Spleen (tissue), 11 donors: Measurements from ENCODE around the gene ABHD13. TPM values are rescaled to one million over a fixed set of nuclear protein-coding genes. Genes with fewer than 3 reads are reported as not detected.
"Not testable (repeated sequence)": the region's sequence is repeated elsewhere in the genome, so short reads cannot be mapped to it uniquely, and the experiment has no call there.

Experiments
- DNase-seq: peaks from one replicate; pipeline ENCODE4 v3.0.0-alpha.2; 2020
- H3K27ac ChIP-seq, 8 donors: fragments of 200-600 bp; sonication (generic) in 7 of 8; 1 replicate in 4 of 8; 2 replicates in 4 of 8; pipeline versions ENCODE4 v1.5.0 to v1.8.0; 2016 to 2021; ENCODE audit warnings: inconsistent platforms in 4 of 8, mild to moderate bottlenecking in 4 of 8, moderate library complexity in 1 of 8
- H3K27me3 ChIP-seq, 7 donors: fragments of 200-600 bp; sonication (generic) in 6 of 7; replicated peaks in 1 of 7; 1 replicate in 4 of 7; 2 replicates in 3 of 7; pipeline versions ENCODE4 v1.5.0 to v1.8.0; 2016 to 2021; ENCODE audit warnings: inconsistent platforms in 3 of 7, mild to moderate bottlenecking in 1 of 7
- H3K36me3 ChIP-seq, 6 donors: fragments of 200-600 bp; sonication (generic) in 5 of 6; 1 replicate in 4 of 6; 2 replicates in 2 of 6; pipeline versions ENCODE4 v1.5.0 to v1.8.0; 2016 to 2021; ENCODE audit warnings: inconsistent platforms in 2 of 6
- H3K4me1 ChIP-seq, 6 donors: fragments of 200-600 bp; sonication (generic) in 5 of 6; 1 replicate in 3 of 6; 2 replicates in 3 of 6; pipeline versions ENCODE4 v1.5.0 to v1.8.0; 2016 to 2021; ENCODE audit warnings: inconsistent platforms in 3 of 6
- H3K4me3 ChIP-seq, 8 donors: fragments of 200-600 bp; sonication (generic) in 7 of 8; 1 replicate in 4 of 8; 2 replicates in 4 of 8; pipeline versions ENCODE4 v1.5.0 to v1.8.0; 2016 to 2021; ENCODE audit warnings: inconsistent platforms in 4 of 8, mild to moderate bottlenecking in 4 of 8, moderate library complexity in 2 of 8
- H3K9me3 ChIP-seq, 8 donors: fragments of 200-600 bp; sonication (generic) in 7 of 8; 1 replicate in 4 of 8; 2 replicates in 4 of 8; pipeline versions ENCODE4 v1.5.0 to v1.8.0; 2016 to 2021; ENCODE audit warnings: inconsistent platforms in 4 of 8
- CTCF ChIP-seq, 11 experiments: fragments of 200-600 bp in 7 of 11; fragments of 450-650 bp in 4 of 11; sonication (generic) in 4 of 11; IDR thresholded peaks in 8 of 11; conservative IDR thresholded peaks in 3 of 11; 1 replicate in 7 of 11; 2 replicates in 4 of 11; pipeline versions ENCODE4 v1.4.0 to v1.8.0; 2016 to 2021; ENCODE audit warnings: antibody characterized with exemption in 11 of 11, inconsistent platforms in 4 of 11, mild to moderate bottlenecking in 1 of 11
- POLR2A ChIP-seq, 3 donors: fragments of 450-650 bp; IDR thresholded peaks; one replicate each; pipeline ENCODE4 v1.5.1; 2017; ENCODE audit warnings: antibody characterized with exemption in 3 of 3, mild to moderate bottlenecking in 1 of 3
- POLR2AphosphoS5 ChIP-seq, 3 donors: sonication (generic); formaldehyde crosslinking; IDR thresholded peaks; one replicate each; pipeline ENCODE4 v1.5.1; 2017; ENCODE audit warnings: antibody characterized with exemption in 3 of 3
- WGBS, 5 donors: extraction: QIAGEN DNeasy Blood & Tissue Kit in 3 of 5; methylation state at CpG; one replicate each; pipeline versions ENCODE4 v1.1.5 to v1.1.7; 2013 to 2018; 5-methylcytosine and 5-hydroxymethylcytosine counted together
- intact Hi-C: fragments of 100-400 bp; cut with DNase I; formaldehyde crosslinking; loops from one replicate; pipeline ENCODE4 v1.15.0; 2023; ENCODE audit warnings: low total_unique reads
- polyA plus RNA-seq, 3 donors: library from polyadenylated mRNA; stranded (reverse); fragments of 200-250 nt; gene quantifications; one replicate each; pipeline ENCODE4 v1.2.1, GENCODE V29; 2013
- total RNA-seq, 7 donors: library from RNA; depleted of rRNA in 3 of 7; stranded (reverse); fragments of >200 nt in 3 of 7; fragmentation: NEBNext Ultra II Directional in 4 of 7; extraction: Animal tissue kit (Norgen Biotek cat#: 25700) in 4 of 7; gene quantifications; one replicate each; pipeline versions ENCODE4 v1.1.0 to v1.2.1, GENCODE V29; 2016 to 2021
- donor health status: healthy with polysubstance abuse.
- donor health status: DM: no; HTN: no; CAD: no; lungs with moderate emphysema.
- donor health status: DM: no; HTN: no; CAD: no.
- donor health status: Bipolar disorder and iron deficiency.
- donor health status: healthy.
- donor health status: DM: no; HTN: no; CAD: no.
- donor health status: DM: yes; HTN: yes; CAD: no.

ABHD13 gene
- total and polyA plus RNA-seq, 10 donors = 4.8 to 22.6 (median 12.7) TPM

GRCh38 chr13:108213946-108214345 lies 4.2 kb upstream of the ABHD13 start:
- Histone ChIP-seq H3K27me3 (no peaks in the 10 kb centered on the region), H3K4me3 (peak overlapping the region in 2 of 8 donors; percentile 52 to 64), H3K9me3 (peaks cover 0 to 27% (median 1%) of the 10 kb centered on the region in 8 donors), H3K27ac (peak overlapping the region in 4 of 8 donors; percentile 72 to 82 (median 80)), H3K36me3 (peaks cover 0 to 39% (median 16%) of the 10 kb centered on the region in 6 donors), H3K4me1 (peaks cover 21 to 59% (median 42%) of the 10 kb centered on the region in 6 donors)
- TF ChIP-seq POLR2A (IDR thresholded peaks at IDR 0.05) (no peak), POLR2AphosphoS5 (IDR thresholded peaks at IDR 0.05) (no peak), CTCF (IDR thresholded peaks at IDR 0.05 in 8 of 11, conservative IDR thresholded peaks at IDR 0.05 in 3 of 11) (no peak)
- 69 to 79% (median 74%) methylated on average over 5 of the region's 5 CpGs for WGBS, 5 donors
- no peak for DNase-seq
- intact Hi-C loops = no loop called here

- intact Hi-C loops = no loop called here
- Histone ChIP-seq H3K4me3 (peak overlapping the region in 6 of 8 donors; percentile 6 to 64 (median 42)), H3K36me3 (peaks cover 0 to 32% (median 14%) of the 10 kb centered on the region in 6 donors), H3K4me1 (peaks cover 27 to 66% (median 49%) of the 10 kb centered on the region in 6 donors), H3K9me3 (peaks cover 0 to 20% (median 0%) of the 10 kb centered on the region in 8 donors), H3K27me3 (no peaks in the 10 kb centered on the region), H3K27ac (peak overlapping the region in 5 of 8 donors; percentile 28 to 82 (median 78))
- WGBS, 5 donors = 17 to 34% (median 29%) methylated on average over 21 to 41 of the region's 41 CpGs
- peak; percentile 82 for DNase-seq
- no peak for TF ChIP-seq POLR2AphosphoS5 (IDR thresholded peaks at IDR 0.05)
- TF ChIP-seq POLR2A (IDR thresholded peaks at IDR 0.05) = no peak
- TF ChIP-seq CTCF (IDR thresholded peaks at IDR 0.05 in 8 of 11, conservative IDR thresholded peaks at IDR 0.05 in 3 of 11) = no peak
Measured at GRCh38 chr13:108214441-108215271, 3.5 kb upstream of the ABHD13 start.

- peak; percentile 99 for DNase-seq
- peak within 1 kb of the TSS; percentile 30 to 64 (median 42) for H3K4me3 ChIP-seq
- intact Hi-C loops = no loop called here
- H3K36me3 ChIP-seq = peaks cover 0 to 24% (median 7%) of the 10 kb centered on the region in 6 donors
- no peak for TF ChIP-seq POLR2A (IDR thresholded peaks at IDR 0.05)
- TF ChIP-seq POLR2AphosphoS5 (IDR thresholded peaks at IDR 0.05) = peak; percentile 76 to 92 (median 87)
- no peak for TF ChIP-seq CTCF (IDR thresholded peaks at IDR 0.05 in 8 of 11, conservative IDR thresholded peaks at IDR 0.05 in 3 of 11)
- WGBS, 5 donors = 0 to 1% (median 0%) methylated on average over 8 to 25 of the region's 26 CpGs
- peaks cover 0 to 12% (median 0%) of the 10 kb centered on the region in 8 donors for H3K9me3 ChIP-seq
- peak within 1 kb of the TSS; percentile 30 to 82 (median 73) for H3K27ac ChIP-seq
- H3K4me1 ChIP-seq = peaks cover 34 to 73% (median 57%) of the 10 kb centered on the region in 6 donors
- no peaks in the 10 kb centered on the region for H3K27me3 ChIP-seq
Measured at GRCh38 chr13:108215436-108215835, 2.8 kb upstream of the ABHD13 start, which contains the start of gene LIG4. Gene LIG4 (minus strand): TSS chr13:108215536. CDS start chr13:108211268, 4,268 bp downstream.

GRCh38 chr13:108217307-108218043 lies 717 bp upstream of the ABHD13 start:
- H3K9me3 ChIP-seq, H3K27me3 ChIP-seq, intact Hi-C loops, H3K36me3 ChIP-seq, DNase-seq: not testable (repeated sequence)
- Histone ChIP-seq H3K27ac (peak overlapping the region; percentile 81 to 95 (median 90)), H3K4me1 (peaks cover 35 to 86% (median 71%) of the 10 kb centered on the region in 6 donors), H3K4me3 (peak overlapping the region; percentile 76 to 94 (median 81))
- 68 to 72% (median 70%) methylated on average over 27 of the region's 27 CpGs for WGBS, 5 donors
